Measurements from ENCODE around the gene POLR2F.
"Not testable (repeated sequence)": the region's sequence is repeated elsewhere in the genome, so short reads cannot be mapped to it uniquely, and the experiment has no call there.

POLR2F gene

DNA sequence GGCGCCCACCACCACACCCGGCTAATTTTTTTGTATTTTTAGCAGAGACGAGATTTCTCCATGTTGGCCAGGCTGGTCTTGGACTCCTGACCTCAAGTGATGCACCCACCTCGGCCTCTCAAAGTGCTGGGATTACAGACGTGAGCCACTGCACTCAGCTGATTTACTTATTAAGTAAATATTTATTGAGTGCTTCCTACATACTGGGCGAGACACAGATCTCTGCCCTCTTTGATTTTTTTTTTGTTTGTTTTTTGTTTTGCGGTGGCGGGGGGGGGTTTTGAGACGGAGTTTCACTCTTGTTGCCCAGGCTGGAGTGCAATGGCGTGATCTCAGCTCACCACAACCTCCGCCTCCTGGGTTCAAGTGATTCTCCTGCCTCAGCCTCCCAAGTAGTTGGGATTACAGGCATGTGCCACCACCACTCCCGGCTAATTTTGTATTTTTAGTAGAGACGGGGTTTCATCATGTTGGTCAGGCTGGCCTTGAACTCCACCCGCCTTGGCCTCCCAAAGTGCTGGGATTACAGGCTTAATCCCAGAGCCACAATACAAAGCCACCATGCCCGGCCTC lies 2.4 kb downstream of the POLR2F start:
- not testable (repeated sequence) for FAIRE-seq

DNA sequence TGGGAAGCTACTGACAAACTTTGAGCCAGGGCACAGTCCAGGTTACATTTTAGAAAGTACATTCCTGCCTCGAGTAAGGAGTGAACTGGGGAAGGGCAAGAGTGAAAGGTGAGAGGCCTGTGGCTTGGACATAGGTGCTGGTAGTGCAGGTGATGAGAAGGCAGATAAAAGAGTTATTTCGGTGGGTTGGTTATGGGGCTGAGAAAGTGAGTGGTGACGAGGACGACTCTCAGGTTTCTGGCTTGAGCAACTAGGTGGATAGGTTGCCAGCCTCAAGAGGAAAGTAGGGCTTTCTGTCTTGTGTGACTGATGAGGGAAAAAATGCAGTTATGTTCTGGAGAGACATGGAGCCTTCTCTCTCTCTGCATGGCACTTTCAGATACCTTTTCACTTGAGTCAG lies 3.7 kb downstream of the POLR2F start:
- FAIRE-seq: no peak

DNA sequence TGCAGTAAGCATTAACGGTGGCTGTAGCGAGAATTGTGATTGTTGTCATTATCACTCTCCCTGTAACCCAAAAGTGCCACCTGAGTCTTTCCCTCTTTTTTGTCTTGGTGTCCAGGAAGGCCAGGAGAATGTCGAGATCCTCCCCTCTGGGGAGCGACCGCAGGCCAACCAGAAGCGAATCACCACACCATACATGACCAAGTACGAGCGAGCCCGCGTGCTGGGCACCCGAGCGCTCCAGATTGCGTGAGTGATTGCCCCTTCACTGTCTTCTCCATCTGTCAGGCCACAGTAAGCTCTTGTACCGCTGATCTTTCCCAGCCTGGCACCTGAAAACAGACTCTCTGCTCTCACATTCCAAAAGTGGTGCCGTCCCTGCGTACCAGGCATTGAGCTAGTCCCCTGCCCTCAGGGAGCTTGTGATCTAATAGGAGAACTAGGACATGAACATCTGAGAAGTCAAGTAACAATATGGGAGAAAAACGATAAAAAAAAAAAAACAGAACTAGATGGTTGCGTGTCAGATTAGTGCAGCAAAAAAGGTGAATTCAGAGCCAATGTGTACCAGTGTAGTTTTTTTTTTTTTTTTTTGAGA lies 5.8 kb downstream of the POLR2F start:
- no peak for FAIRE-seq

DNA sequence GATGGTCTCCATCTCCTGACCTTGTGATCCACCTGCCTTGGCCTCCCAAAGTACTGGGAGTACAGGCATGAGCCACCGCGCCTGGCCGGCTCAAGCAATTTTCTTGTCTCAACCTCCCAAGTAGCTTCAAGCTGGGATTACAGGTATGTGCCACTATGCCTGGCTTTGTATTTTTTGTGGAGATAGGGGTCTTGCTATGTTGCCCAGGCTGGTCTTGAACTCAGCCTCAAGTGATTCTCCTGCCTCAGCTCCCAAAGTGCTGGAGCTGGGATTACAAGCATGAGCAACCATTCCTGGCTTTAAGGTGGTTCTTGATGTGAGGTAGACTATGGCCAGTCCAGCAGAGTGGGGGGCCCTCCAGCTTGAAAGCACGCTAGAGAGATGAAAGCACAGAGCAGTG lies 7.6 kb downstream of the POLR2F start:
- FAIRE-seq: no peak

DNA sequence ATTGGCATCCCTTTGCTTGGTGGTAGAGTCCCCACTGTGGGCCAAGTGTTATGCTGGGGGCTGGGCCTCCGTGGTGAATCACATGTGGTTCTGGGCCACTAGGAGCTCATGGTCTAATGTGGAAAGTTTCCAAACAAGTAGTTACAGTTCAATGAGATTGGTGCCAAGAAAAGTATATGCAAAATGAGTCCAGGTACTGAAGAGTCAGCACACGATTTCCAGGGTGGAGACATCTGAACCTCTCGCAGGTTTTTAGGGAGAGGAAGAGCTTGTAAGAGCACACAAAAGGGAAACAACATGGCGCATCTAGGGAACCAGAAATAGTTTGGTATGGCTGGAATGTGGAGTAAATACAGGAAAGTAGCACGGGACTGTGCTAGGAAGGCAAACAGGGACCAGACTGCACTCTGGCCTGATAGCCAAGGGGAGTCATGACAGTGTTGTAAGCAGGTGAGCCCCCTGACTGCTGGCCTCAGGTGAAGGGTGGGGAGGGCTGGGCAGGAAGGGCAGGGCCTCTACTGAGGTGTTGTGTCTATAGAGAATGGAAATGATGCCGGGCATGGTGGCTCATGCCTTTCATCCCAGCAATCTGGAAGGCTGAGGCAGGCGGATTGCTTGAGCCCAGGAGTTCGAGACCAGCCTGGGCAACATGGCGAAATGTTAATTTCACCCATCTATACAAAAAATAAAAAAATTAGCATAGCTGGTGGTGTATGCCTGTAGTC lies 12.6 kb downstream of the POLR2F start:
- no peak for FAIRE-seq

DNA sequence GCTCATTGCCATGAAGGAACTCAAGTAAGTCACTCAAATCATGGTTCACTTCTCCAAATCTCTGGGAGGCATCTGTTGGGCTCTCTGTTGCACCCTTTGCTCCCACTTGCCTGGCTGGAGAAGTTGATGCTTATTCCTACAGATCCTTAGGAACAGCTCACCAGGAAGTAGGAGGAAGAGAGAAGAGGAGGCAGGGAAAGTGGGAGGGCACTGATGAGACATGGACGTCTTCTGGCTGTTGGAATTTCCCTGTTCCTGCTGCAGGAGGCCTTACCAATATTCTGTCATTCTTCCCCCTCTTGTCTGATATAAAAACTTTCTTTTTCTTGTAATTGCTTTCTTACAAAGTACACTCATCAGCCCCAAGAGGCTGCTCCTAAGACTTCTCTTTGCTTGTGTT lies 13.6 kb downstream of the POLR2F start:
- no peak for FAIRE-seq

DNA sequence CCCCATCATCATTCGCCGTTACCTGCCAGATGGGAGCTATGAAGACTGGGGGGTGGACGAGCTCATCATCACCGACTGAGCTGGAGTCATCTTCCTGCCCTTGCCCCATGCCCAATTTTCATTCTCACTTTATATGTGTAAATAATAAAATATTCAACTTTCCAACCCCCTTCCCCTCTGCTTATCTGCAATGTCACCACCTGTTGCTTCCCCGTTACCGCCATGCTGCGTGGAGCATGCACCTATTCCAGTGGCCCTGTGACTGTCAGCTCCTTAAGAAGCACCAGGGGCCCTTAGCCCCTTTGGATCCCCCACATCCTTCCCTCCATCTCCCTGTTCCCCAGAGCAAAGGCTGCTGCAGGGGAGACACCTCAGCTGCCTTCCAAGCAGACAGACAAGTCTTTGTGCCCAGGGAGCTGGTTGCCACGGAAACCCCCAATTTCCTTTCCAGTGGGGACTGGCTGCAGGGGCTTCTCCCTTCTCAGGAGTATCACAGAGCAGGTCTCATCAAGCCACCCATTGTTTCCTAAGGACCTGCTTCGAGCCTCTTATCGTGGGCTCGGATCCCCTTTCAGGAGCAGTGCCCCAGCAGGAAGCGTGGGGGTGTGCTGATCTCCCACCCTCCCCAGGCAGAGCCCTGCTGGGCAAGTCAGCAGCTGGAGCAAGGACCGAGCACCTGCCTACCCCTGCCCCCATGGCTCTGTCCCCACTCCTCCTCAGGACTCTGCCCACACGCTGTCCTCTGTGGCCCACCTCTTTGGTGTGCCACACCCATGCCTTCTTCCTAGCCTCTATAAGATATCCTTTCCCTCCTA lies 14.3 kb downstream of the POLR2F start:
- FAIRE-seq: no peak

DNA sequence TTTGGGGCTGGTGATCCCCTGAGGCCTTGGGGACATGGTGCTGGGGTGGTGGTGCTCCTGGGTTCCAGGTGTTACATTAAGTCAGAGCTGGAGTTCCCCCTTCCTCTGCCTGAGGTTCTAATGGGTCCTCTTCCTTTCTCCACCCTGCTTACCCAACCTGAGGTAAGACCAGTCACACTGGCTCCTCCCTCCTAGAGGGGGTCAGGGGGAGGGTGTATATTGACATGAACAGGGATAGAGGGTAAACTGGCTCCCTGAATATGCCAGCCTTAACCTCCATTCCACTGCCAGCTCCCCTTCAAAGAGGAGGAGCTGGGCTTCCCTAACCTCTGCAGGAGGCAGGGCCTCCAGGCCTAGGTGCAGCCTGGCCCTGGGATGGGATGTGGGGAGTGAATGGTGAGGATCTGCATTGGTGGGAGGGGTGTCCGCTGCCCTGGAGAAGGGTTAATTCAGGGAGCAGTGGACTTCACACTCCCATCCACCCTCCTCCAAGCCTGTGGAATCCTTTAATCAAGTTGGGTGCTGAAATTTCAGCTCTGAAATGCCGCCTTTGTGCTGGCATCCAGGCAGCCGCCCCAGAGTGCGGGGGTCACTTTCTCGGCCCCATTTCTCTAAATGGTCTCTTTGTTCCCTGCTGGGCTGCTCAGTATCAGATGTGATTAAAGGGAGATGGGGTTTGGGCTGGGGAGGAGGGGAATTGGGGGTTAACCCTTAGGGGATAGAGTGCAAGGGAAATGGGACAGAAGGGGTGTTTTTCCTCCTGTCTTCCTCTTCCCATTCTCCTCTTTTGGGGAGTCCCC lies 15.2 kb downstream of the POLR2F start:
- FAIRE-seq: no peak

DNA sequence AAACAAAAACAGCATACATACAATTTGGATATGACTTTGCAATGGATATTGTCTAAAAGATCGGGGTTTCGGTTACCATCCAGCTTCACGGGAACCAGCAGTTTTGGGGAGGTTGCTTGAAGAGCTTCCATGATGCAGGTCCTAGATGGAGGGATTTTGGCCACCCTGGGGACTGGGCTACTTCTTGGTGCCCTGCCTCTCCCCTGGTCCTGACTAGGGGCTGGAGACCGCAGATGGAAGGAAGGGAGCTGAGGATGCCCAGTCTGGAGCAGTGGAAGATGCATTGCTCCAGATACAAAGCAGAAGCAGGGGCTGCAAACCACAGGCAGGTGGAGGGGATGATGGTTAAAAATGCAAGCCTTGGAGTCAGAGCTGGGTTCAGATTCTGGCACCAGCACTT lies 17.4 kb downstream of the POLR2F start:
- FAIRE-seq: no peak

DNA sequence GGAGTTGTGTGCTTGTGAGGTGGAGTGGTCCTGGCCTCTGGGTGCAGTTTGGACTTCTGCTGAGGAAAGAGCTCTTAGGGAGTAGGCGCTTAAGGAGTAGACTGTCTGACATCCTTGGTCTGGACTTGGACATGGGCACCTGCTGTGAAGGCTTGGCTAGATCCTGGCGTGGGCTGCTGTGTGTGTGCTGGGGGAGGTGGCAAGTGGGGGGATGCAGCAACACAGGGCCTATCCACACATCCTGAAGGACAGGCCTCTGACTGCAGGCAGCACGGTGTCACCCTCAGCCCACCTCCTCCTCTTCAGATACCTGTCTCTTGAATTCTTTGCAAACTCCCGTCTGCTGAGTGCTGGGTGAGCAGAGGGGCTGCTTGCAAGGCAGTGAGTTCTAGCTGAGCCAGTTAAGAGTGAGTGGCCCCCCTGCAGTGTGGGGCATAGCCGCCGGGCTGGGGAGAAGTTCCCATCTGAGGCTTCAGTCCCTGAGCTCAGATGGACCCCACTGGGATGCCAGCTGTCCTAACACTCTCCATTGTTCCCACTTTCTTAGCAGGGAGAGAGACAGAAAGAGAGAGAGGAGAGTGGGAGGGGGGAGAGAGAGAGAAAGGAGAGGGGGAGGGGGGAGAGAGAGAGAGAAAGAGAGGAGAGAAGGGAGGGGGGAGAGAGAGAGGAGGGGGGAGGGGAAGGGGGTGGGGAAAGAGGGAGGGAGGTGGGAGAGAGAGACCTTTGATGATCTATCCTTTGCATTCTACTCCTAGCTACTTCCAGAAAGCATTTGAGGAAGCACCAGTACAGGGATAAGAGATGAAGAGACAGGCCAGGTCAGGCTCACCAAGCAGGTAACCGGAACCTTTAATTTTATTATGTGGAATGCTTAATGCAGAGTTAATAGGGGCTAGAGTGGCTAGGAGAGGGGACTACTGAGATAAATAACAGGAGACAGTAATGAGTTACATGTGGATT lies 18.3 kb downstream of the POLR2F start:
- FAIRE-seq: no peak

DNA sequence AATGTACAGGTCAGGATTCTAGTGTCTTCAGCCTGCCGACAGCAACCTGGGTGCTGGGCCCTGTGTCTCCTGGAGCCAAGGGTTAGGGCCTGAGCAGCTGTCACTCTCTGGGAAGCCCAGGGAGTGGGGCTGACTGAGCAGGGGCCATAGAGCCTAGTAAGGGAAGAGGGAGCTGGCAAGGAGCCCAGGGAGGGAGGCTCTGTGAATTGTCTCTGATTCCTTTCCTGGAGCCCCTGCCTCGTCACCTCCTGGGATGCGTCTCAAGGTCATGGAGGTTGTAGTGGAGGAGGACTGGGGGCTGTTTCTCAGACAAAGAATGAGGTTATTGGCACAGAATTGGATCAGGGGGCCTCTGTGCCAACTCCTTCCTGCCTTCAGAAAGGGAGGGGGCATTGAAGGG lies 19.0 kb downstream of the POLR2F start:
- no peak for FAIRE-seq

DNA sequence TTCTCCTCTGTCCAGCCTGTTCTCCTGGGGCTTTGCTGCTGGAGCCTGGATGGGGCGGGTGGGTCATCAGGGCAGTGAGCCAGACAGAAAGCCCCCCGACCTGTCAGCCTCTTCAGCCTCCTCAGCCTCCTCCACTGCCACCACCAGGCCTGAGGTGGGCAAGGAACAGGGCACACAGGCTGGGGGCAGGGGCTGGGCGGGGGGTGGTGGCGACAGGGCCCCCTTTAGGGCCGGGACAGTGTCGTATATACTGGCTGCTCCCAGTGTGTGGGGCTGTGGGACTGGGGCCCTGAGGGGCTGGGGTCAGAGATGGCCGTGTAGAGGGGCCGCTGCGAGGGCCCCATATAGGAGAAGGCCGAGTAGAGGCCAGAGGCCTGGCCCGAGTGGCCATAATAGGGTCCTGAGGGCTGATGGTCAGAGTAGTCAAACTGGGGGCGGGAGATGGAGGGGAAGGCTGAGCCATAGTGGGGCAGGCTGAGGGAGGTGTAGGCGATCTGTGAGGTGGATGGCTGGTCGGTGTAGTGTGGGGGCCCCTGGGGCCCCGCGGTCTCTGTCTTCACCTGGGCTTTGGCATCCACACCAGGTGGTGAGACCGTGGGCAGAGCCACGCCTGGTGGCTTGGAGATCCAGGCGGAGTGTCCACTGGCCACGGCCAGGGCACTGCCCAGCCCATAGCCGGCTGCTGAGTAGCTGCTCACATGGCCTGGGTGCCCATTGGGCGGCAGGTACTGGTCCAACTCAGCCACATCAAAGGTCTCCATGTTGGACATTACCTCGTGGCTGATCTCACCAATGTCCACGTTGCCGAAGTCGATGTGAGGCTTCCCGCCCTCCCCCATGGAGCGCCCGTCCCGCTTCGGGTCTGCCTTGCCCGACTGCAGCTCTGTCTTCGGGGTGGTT lies 20.0 kb downstream of the POLR2F start:
- no peak for FAIRE-seq

DNA sequence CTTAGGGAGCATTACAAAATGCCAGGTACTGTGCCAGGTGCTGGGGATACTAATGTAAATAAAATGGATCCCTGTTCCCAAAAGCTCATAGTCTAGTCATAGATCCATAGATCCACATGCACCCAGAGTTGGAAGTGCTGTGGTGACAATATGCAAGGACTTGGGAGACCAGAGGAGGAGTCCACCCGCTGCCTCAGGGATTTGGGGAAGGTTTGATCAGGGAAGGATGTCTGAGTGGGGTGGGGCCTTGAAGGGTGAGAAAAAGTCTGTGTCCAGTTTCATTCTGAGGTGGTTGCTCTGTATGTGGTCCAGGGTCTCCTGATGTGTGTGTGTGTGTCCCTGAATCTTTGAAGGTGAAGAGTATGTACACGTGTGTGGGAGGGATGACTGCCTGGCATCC lies 21.7 kb downstream of the POLR2F start:
- no peak for FAIRE-seq

DNA sequence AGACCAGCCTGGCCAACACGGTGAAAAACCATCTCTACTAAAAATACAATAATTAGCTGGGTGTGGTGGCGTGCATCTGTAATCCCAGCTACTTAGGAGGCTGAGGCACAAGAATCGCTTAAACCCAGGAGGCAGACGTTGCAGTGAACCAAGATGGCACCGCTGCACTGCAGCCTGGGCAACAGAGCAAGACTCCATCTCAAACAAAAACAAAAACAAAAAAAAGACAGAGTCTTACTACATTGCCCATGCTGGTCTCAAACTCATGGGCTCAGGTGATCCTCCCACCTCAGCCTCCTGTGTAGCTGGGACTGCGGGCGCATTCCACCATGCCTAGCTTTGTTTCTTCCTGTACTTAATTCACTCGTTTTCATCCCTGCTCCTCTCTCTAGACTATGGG lies 22.5 kb downstream of the POLR2F start:
- FAIRE-seq: not testable (repeated sequence)

DNA sequence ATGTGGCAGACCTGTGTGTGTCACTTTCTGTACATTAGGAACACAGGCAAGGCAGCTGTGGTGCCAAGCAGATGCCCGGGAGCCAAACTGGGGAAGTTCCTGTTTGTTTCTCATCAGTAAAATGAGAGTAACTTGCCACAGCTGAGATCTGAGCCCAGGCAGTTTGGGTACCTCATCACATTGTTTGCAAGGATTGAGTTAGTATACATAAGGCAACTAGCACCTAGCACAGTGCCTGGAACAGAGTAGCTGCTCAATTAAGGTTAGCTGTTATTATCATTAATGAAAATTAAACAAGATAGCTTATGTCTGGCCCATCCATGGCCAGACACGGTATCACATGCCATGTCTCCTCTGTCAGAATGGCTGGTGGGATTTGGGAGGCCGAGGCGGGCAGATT lies 23.0 kb downstream of the POLR2F start:
- FAIRE-seq: no peak

DNA sequence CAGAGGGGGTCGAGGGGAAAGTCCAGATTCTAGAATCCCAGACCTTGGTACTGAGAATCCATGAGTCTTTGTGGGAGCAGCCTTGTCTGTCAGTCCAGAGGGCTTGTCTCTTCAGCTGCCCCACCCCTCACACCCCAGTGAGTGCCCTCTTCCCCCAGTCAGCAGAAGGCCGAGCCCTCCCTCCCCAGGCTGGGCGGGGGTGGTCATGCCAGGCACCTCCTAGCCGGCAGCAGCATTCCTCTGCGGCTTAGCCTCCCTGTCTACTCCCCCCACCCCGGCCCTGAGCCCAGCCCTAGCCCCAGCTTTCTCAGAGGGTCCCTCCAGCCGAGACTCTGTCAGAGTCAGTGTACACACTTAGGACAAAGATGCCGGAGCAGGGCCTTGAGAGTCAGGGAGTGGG lies 26.3 kb downstream of the POLR2F start:
- FAIRE-seq: no peak

DNA sequence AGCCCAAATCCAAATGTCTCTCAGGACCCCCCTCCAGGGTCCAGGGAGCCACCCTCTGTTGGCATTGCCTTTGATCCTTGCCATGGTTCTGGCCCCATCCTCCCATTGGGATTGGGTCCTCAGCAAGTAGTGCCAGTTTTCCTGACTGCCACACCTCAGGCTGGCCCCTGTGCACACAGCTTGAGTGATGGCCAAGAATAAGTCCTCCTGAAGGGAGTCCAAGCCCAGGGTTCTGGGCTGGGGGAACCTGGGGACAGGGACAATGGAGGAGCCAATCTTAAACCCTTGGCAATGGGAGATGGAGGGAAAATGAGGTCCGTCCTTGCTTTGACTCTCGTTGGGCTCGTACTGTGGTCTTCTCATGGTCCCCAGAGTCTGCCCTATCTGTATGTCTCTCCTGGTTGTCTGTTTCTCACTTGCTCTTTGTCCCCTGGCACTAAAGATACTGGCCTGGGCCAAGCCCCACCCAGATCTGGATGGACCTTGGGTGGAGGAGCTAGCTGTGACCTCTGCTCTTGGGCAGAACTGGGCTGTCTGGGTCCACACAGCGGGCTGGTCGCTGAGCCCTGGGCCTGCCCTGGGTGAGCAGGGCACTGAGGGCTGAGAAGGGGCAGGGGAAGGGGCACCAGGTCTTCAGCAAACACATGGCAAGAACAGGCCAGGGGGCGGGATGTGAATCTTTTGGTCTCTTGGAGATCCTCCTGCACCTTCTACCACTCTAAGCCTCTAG lies 27.9 kb downstream of the POLR2F start:
- no peak for FAIRE-seq

DNA sequence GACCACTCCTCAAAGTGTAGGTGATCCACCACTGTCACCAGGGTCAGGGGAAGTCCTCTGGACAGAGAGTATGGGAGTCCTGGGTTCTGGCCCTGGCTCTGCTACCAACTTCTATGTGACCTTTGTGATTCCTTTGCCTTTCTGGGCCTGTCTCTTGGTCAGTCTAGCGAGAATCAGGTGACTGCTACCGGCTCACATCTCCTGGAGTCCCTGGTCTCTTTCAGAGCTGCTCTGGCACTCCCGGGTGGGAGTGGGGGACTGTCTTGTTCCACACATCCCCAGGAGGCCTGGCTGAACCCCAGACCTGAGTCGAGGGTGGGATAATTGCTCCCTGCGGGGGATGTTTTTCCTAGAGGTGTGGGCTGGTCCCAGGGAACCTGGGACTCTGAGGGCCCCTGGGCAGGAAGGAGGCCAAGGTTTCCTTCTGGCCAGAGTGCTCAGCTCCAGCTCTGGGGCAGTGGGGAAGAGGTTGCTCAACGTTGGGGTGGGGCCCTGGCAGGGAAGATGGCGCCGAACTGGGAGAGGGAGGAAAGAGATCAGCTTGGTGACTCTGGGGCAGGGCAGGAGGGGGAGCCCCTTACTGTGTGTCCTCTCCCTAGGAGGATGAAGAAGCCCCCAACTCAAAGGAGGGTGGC lies 28.8 kb downstream of the POLR2F start:
- FAIRE-seq: no peak
